ENCODE results near the gene STMP1.

DNA sequence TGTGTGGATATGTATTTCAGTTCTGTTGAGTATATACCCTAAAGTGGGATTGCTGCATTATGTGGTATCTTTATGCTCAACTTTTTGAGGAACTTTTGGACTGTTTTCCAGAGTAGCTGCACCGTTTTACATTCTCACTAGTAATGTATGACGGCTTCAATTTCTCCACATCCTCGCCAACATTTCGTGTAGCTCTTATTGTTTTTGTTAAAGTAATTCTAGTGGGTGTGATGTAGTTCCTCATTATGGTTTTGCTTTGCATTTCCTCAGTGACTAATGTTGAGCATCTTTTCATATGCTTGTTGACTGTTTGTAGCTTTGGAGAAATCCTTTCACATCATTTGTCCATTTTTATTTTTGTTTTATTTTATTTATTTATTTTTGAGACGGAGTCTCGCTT is 4.5 kb downstream of the STMP1 start:
- TF ChIP-seq EZH2 (IDR thresholded peaks at IDR 0.05; ENCODE audit: low read length): no peak
- TF ChIP-seq, protein P1, sequence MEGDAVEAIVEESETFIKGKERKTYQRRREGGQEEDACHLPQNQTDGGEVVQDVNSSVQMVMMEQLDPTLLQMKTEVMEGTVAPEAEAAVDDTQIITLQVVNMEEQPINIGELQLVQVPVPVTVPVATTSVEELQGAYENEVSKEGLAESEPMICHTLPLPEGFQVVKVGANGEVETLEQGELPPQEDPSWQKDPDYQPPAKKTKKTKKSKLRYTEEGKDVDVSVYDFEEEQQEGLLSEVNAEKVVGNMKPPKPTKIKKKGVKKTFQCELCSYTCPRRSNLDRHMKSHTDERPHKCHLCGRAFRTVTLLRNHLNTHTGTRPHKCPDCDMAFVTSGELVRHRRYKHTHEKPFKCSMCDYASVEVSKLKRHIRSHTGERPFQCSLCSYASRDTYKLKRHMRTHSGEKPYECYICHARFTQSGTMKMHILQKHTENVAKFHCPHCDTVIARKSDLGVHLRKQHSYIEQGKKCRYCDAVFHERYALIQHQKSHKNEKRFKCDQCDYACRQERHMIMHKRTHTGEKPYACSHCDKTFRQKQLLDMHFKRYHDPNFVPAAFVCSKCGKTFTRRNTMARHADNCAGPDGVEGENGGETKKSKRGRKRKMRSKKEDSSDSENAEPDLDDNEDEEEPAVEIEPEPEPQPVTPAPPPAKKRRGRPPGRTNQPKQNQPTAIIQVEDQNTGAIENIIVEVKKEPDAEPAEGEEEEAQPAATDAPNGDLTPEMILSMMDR (optimal IDR thresholded peaks at IDR 0.05 in 1 of 3, IDR thresholded peaks at IDR 0.05 in 1 of 3, conservative IDR thresholded peaks at IDR 0.05 in 1 of 3; ENCODE audit: extremely low read depth in 1 of 3, insufficient read depth in 2 of 3, low read length in 3 of 3): no peak

Data from keratinocyte (primary cell).